Calu3 (cell line): ENCODE results near the gene WHAMM. TPM values are rescaled to one million over a fixed set of nuclear protein-coding genes. Genes with fewer than 3 reads are reported as not detected.

Source experiments
- BruUV-seq: library from RNA; stranded (reverse); fragments of 400-500 nt; replicated peaks from 2 replicates; lab custom pipeline; 2021; lab: Mats Ljungman, UMichigan
- CTCF ChIA-PET: fragments of 300-600 bp; sonication (Branson Sonifier 250); formaldehyde crosslinking; loops from one replicate; lab custom pipeline; 2022; ENCODE audit warnings: antibody characterized with exemption; lab: Charles Lee
- DNase-seq: peaks from one replicate; pipeline ENCODE4 v3.0.0; 2022
- H3K27ac Mint-ChIP-seq: one replicate; pipeline ENCODE4 v1.8.0; 2022; ENCODE audit warnings: mixed read lengths; ENCODE audit not compliant: unreplicated experiment
- H3K27me3 Mint-ChIP-seq: one replicate; pipeline ENCODE4 v1.8.0; 2022; ENCODE audit warnings: mixed read lengths; ENCODE audit not compliant: unreplicated experiment
- H3K36me3 Mint-ChIP-seq: one replicate; pipeline ENCODE4 v1.8.0; 2022; ENCODE audit warnings: mild to moderate bottlenecking, moderate library complexity, mixed read lengths; ENCODE audit not compliant: insufficient read depth, unreplicated experiment
- H3K4me1 Mint-ChIP-seq: one replicate; pipeline ENCODE4 v1.8.0; 2022; ENCODE audit warnings: mild to moderate bottlenecking, low read depth, mixed read lengths; ENCODE audit not compliant: unreplicated experiment
- H3K4me3 Mint-ChIP-seq: one replicate; pipeline ENCODE4 v1.8.0; 2022; ENCODE audit warnings: mild to moderate bottlenecking, low read depth, moderate library complexity, mixed read lengths; ENCODE audit not compliant: unreplicated experiment
- H3K9me3 Mint-ChIP-seq: one replicate; pipeline ENCODE4 v1.8.0; 2022; ENCODE audit warnings: low read depth, mixed read lengths; ENCODE audit not compliant: unreplicated experiment
- CTCF ChIP-seq: fragments of 200-600 bp; IDR thresholded peaks from one replicate; pipeline ENCODE4 v1.8.0; 2022; ENCODE audit warnings: antibody characterized with exemption; ENCODE audit not compliant: unreplicated experiment
- intact Hi-C: fragments of 100-400 bp; cut with micrococcal nuclease; formaldehyde crosslinking; loops from one replicate; pipeline ENCODE4 v1.10.0; 2022; ENCODE audit not compliant: unreplicated experiment
- total RNA-seq: library from RNA; stranded (reverse); gene quantifications from 2 replicates; pipeline ENCODE4 v1.2.3, GENCODE V29; 2022

WHAMM gene
- total RNA-seq, 1 experiment from 2014 or later = 12.1 TPM

- Mint-ChIP-seq H3K27me3 (no peaks in the 10 kb centered on the region), H3K9me3 (no peaks in the 10 kb centered on the region), H3K4me1 (peaks cover 25% of the 10 kb centered on the region), H3K36me3 (peaks cover 90% of the 10 kb centered on the region), H3K4me3 (peak overlapping the region; percentile 31), H3K27ac (peak overlapping the region; percentile 82)
- no peak for DNase-seq
- CTCF ChIA-PET = interaction anchor here (0.8 to 1.3 kb wide), 5 partner anchors 111 to 292 kb away, joined by 3 to 5 read pairs (median 4); partner anchors contain the start of gene RPS17
- no TSS peak for BruUV-seq
- intact Hi-C loops = loop anchor here (10.0 kb wide), 1 partner anchor 153 kb away; the partner anchor contains the start of gene RAMAC
- no peak for TF ChIP-seq CTCF
Measured at GRCh38 chr15:82831894-82832600, 22.6 kb downstream of the WHAMM start.

DNA sequence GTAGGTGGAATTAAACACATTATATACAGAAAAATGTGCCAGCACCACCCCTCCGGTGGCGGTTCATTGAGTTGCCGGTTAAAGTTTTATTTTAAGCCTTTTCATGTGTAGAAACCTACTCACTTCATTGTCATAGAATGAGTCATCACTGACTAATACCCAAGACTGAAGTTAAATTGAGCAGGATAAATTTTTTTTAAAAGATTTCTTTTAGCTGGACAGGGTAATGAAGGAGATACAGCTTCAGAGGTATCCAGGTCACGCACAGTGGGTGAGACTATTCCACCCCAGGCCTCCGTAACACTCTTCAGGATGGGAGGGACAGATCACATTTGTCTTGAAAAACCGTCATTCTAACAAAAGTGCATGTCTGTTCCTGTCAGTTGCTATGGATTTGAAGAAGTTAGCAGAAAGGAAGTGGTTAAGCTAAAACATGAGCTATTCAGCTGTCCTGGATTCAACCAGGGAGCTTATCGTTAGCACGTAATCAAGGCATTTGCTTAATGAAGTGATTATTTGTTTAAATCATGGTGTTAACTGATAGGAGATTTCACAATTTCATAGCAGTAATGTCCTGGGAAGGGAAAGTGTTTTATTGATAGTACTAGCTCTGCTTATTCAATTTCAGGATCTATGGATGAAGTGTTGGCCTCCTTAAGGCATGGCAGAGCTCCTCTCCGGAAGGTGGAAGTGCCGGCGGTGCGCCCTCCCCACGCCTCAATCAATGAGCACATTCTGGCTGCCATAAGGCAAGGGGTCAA lies 23.4 kb downstream of the WHAMM start:
- intact Hi-C loops = loop anchor here (10.0 kb wide), 1 partner anchor 152 kb away; the partner anchor contains the start of gene RAMAC
- peak; percentile 41 for DNase-seq
- H3K4me1 Mint-ChIP-seq = peaks cover 25% of the 10 kb centered on the region
- peak overlapping the region; percentile 82 for H3K27ac Mint-ChIP-seq
- BruUV-seq = no TSS peak
- peaks cover 85% of the 10 kb centered on the region for H3K36me3 Mint-ChIP-seq
- no peak for TF ChIP-seq CTCF
- peak overlapping the region; percentile 31 for H3K4me3 Mint-ChIP-seq
- no peaks in the 10 kb centered on the region for H3K27me3 Mint-ChIP-seq
- CTCF ChIA-PET = interaction anchor here (0.6 to 1.3 kb wide), 12 partner anchors 17 to 292 kb away, joined by 3 to 6 read pairs (median 3); partner anchors contain the start of genes AP3B2, C15orf40 and RPS17
- no peaks in the 10 kb centered on the region for H3K9me3 Mint-ChIP-seq

- DNase-seq = no peak
- H3K27ac Mint-ChIP-seq = peak overlapping the region; percentile 82
- CTCF ChIA-PET = interaction anchor here (0.6 to 1.2 kb wide), 10 partner anchors 16 to 1192 kb away, joined by 3 to 6 read pairs (median 3); partner anchors contain the start of genes AP3B2 and C15orf40
- intact Hi-C loops = loop anchor here (10.0 kb wide), 1 partner anchor 151 kb away; the partner anchor contains the start of gene RAMAC
- H3K36me3 Mint-ChIP-seq = peaks cover 80% of the 10 kb centered on the region
- peak overlapping the region; percentile 31 for H3K4me3 Mint-ChIP-seq
- H3K9me3 Mint-ChIP-seq = no peaks in the 10 kb centered on the region
- peaks cover 25% of the 10 kb centered on the region for H3K4me1 Mint-ChIP-seq
- BruUV-seq = no TSS peak
- TF ChIP-seq CTCF = no peak
- no peaks in the 10 kb centered on the region for H3K27me3 Mint-ChIP-seq
Measured at GRCh38 chr15:82833362-82833682, 23.9 kb downstream of the WHAMM start.

DNA sequence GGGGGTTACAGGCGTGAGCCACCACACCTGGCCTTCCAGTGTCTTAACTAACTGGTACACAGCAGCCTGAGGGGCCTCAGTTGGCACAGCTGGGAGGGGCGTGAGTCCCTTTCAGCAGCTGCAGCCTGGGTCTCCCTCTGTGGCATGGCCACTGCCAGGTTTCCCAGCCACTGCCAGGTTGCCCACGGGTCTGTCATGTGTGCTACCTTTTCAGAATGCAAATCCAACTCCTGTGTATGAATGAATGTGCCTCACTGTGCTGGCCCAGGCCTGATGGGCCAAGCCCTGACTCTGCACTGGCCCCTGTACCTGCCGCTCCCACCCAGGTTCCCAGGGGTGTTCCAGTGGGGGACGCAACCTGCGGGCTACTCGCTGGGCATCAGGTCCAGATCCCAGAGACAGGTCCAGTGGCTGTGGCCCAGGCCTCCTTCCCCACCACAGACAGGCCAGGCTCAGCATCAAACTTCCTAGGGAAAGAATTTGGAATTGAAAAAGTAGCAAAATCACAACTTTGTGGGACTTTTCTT lies 26.0 kb downstream of the WHAMM start:
- H3K36me3 Mint-ChIP-seq = peaks cover 76% of the 10 kb centered on the region
- intact Hi-C loops = loop anchor here (10.0 kb wide), 1 partner anchor 149 kb away; the partner anchor contains the start of gene RAMAC
- H3K9me3 Mint-ChIP-seq = no peaks in the 10 kb centered on the region
- peaks cover 25% of the 10 kb centered on the region for H3K4me1 Mint-ChIP-seq
- H3K27ac Mint-ChIP-seq = no peak overlapping the region
- CTCF ChIA-PET = no interaction called here
- DNase-seq = no peak
- H3K27me3 Mint-ChIP-seq = no peaks in the 10 kb centered on the region
- no peak for TF ChIP-seq CTCF
- H3K4me3 Mint-ChIP-seq = no peak overlapping the region
- no TSS peak for BruUV-seq
